Mucosa of rectum (tissue), 2 donors: ENCODE results near the gene PTPN22.

Experiments
- H3K27ac ChIP-seq, 2 donors: one replicate each; pipeline ENCODE4 v1.7.0; 2013; ENCODE audit warnings: inconsistent platforms in 2 of 2, low read depth in 2 of 2, low read length in 2 of 2
- H3K27me3 ChIP-seq, 2 donors: one replicate each; pipeline ENCODE4 v1.7.0; 2013; ENCODE audit warnings: low read length in 2 of 2; ENCODE audit not compliant: control insufficient read depth in 2 of 2, insufficient read depth in 2 of 2
- H3K36me3 ChIP-seq, 2 donors: one replicate each; pipeline ENCODE4 v1.7.0; 2013; ENCODE audit warnings: low read length in 2 of 2; ENCODE audit not compliant: control insufficient read depth in 2 of 2, insufficient read depth in 2 of 2
- H3K4me1 ChIP-seq, 2 donors: one replicate each; pipeline ENCODE4 v1.7.0; 2013; ENCODE audit warnings: low read length in 2 of 2, mild to moderate bottlenecking in 1 of 2; ENCODE audit not compliant: control insufficient read depth in 2 of 2, insufficient read depth in 2 of 2
- H3K4me3 ChIP-seq, 2 donors: one replicate each; pipeline ENCODE4 v1.7.0; 2013; ENCODE audit warnings: low read length in 2 of 2
- H3K9ac ChIP-seq, 2 donors: one replicate each; pipeline ENCODE4 v1.7.0; 2013; ENCODE audit warnings: low read length in 2 of 2, low read depth in 1 of 2, mild to moderate bottlenecking in 1 of 2
- H3K9me3 ChIP-seq, 2 donors: one replicate each; pipeline ENCODE4 v1.7.0; 2013; ENCODE audit warnings: low read length in 2 of 2; ENCODE audit not compliant: control insufficient read depth in 2 of 2
- donor health status: healthy.
- donor health status: Normal muscosa, but diverticular disease.

PTPN22 gene

GRCh38 chr1:113904293-113904673, 32.8 kb upstream of the PTPN22 start:
- Histone ChIP-seq H3K4me1 (peaks cover 26 to 29% of the 10 kb centered on the region in 2 donors), H3K9ac (peak overlapping the region; percentile 82 to 86)

DNA sequence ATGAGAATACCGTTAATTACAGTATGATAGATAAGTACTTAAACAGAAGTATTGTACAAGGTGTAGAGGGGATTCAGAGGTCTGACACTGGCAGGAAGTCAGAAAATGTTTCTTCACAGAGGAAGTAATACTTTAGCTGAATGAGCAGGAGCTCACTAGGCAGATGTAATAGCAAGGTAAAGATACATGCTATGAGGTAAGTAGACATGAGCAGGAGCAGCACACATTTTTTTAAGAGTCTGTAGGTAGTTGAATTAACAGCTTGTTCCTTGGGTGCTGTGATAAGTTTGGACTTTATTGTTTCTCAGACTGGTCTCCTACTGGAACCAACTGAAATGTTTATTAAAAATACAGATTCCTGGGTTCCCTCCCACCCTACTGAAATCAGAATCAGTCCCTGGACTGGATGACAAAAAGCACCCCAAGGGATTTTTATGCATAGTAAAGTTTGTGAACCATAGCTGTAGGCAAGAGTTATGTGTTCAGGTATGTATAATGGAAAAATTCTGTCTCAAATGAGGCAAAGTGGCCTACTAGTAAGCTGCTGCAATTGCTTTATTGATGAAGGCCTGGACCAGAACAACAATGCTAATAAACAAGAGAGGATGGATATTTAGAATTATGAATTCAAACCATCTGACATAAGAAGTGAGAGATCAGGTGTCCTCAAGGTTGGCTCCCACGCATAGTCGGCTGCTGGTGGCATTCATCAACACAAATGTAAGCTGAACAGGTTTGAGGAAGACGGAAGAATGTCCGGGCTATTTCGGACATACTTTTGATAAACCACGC, 32.2 kb upstream of the PTPN22 start:
- Histone ChIP-seq H3K36me3 (peaks cover 13 to 33% of the 10 kb centered on the region in 2 donors), H3K9me3 (no peaks in the 10 kb centered on the region), H3K9ac (peak overlapping the region; percentile 82 to 86), H3K4me3 (peak overlapping the region; percentile 75 to 96), H3K27me3 (no peaks in the 10 kb centered on the region), H3K27ac (peak overlapping the region; percentile 93 to 94), H3K4me1 (peaks cover 26 to 29% of the 10 kb centered on the region in 2 donors)

More at GRCh38 chr1:113904293-113904673, 32.8 kb upstream of the PTPN22 start:
- Histone ChIP-seq H3K36me3 (peaks cover 9 to 32% of the 10 kb centered on the region in 2 donors), H3K27me3 (no peaks in the 10 kb centered on the region), H3K27ac (peak overlapping the region; percentile 93 to 94), H3K4me3 (peak overlapping the region; percentile 75 to 96), H3K9me3 (no peaks in the 10 kb centered on the region)

- Histone ChIP-seq H3K27me3 (no peaks in the 10 kb centered on the region), H3K36me3 (peaks cover 21 to 44% of the 10 kb centered on the region in 2 donors), H3K9me3 (no peaks in the 10 kb centered on the region), H3K4me3 (no peak overlapping the region), H3K27ac (peak overlapping the region; percentile 72 to 81), H3K9ac (peak overlapping the region in 1 of 2 donors; percentile 17), H3K4me1 (peaks cover 26 to 29% of the 10 kb centered on the region in 2 donors)
Observed at GRCh38 chr1:113901191-113901590, 29.7 kb upstream of the PTPN22 start.

DNA sequence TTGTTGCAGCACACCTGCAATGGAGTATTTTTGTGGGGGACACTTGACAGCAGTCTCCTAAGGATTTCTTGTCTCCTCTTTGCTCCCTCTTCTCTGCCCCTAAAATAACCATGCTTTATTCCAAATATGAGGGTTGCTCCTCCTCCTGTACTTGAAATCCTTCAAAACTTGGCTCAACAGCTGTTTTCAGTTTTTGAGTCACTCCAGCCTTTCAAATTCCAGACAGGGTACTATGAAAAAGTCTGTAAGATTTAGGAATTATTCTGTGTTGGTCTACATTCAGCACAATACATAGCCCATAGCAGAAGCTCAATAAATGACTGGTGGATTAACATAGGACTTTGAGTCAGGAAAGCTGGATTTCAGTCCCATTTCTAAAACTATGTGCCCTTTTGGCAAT, 27.6 kb upstream of the PTPN22 start:
- Histone ChIP-seq H3K9me3 (no peaks in the 10 kb centered on the region), H3K4me3 (no peak overlapping the region), H3K27ac (no peak overlapping the region), H3K36me3 (peaks cover 35 to 63% of the 10 kb centered on the region in 2 donors), H3K4me1 (peaks cover 24 to 25% of the 10 kb centered on the region in 2 donors), H3K27me3 (no peaks in the 10 kb centered on the region), H3K9ac (no peak overlapping the region)

GRCh38 chr1:113898241-113898814, 26.8 kb upstream of the PTPN22 start:
- Histone ChIP-seq H3K9ac (no peak overlapping the region), H3K27ac (no peak overlapping the region), H3K4me3 (no peak overlapping the region), H3K9me3 (no peaks in the 10 kb centered on the region), H3K27me3 (no peaks in the 10 kb centered on the region), H3K36me3 (peaks cover 35 to 63% of the 10 kb centered on the region in 2 donors), H3K4me1 (peaks cover 16 to 18% of the 10 kb centered on the region in 2 donors)

- Histone ChIP-seq H3K36me3 (peaks cover 35 to 56% of the 10 kb centered on the region in 2 donors), H3K4me3 (no peak overlapping the region), H3K27me3 (no peaks in the 10 kb centered on the region), H3K9me3 (no peaks in the 10 kb centered on the region), H3K4me1 (peaks cover 6% of the 10 kb centered on the region in 2 donors), H3K27ac (no peak overlapping the region), H3K9ac (no peak overlapping the region)
Observed at GRCh38 chr1:113895961-113896360, 24.4 kb upstream of the PTPN22 start.

DNA sequence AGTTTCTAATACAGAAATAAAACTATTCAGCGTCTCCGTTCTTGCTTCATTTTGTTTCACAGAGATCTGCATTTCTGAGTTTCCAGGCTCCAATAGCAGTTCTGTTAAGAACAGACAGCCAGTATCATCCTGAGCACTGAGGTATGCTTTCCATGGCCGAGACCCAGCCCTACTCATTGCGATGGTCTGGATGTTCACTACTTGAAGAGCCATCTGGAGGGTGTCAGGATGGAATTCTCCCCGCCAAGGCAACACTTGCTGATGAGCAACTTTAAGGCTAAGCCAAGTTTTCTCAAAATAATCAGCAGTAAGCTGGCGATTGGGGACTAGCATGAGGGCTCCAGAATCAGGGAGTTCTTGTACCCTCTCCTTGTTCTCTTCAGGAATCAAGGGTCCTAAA, 23.6 kb upstream of the PTPN22 start:
- no peak overlapping the region for H3K9ac ChIP-seq
- no peaks in the 10 kb centered on the region for H3K9me3 ChIP-seq
- H3K4me1 ChIP-seq, result peaks cover 6% of the 10 kb centered on the region in 2 donors
- no peaks in the 10 kb centered on the region for H3K27me3 ChIP-seq
- no peak overlapping the region for H3K27ac ChIP-seq
- H3K36me3 ChIP-seq, result peaks cover 33 to 51% of the 10 kb centered on the region in 2 donors
- H3K4me3 ChIP-seq, result no peak overlapping the region

DNA sequence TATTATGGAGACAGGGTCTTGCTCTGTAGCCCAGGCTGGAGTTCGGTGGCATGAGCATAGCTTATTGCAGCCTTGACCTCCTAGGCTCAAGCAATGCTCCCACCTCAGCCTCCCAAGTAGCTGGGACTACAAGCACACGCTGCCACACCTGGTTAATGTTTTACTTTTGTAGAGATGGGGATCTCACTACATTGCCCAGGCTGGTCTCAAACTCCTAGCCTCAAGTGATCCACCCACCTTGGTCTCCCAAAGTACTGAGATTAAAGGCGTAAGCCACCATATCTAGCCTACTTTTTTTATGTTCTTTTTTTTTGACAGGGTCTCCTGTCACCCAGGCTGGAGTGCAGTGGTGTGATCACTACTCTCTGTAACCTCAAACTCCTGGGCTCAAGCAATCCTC, 21.8 kb upstream of the PTPN22 start:
- Histone ChIP-seq H3K27me3 (no peaks in the 10 kb centered on the region), H3K36me3 (peaks cover 19 to 34% of the 10 kb centered on the region in 2 donors), H3K9ac (no peak overlapping the region), H3K27ac (no peak overlapping the region), H3K4me3 (no peak overlapping the region), H3K4me1 (peaks cover 6 to 10% of the 10 kb centered on the region in 2 donors), H3K9me3 (no peaks in the 10 kb centered on the region)

DNA sequence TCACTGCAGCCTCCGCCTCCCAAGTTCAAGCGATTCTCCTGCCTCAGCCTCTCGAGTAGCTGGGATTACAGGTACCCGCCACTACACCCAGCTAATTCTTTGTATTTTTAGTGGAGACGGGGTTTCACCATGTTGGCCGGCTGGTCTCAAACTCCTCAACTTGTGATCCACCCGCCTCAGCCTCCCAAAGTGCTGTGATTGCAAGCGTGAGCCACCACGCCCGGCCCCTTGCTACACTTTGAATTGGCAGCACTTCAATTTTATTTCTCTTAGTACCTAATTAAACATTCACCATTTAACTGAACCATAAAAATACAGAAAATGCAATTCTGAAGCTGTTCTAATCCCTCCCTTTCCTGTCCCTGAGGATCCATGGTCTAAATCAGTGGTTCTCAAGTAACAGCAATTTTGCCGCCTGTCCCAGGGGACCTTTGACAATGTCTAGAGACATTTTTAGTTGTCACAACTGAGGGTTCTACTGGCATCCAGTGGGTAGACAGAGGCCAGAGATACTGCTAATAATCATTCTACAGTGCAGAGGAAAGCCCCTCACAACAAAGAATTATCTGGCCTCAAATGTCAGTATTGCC, 20.2 kb upstream of the PTPN22 start:
- Histone ChIP-seq H3K9me3 (no peaks in the 10 kb centered on the region), H3K27me3 (no peaks in the 10 kb centered on the region), H3K4me3 (no peak overlapping the region), H3K36me3 (peaks cover 16 to 23% of the 10 kb centered on the region in 2 donors), H3K4me1 (peaks cover 6 to 16% of the 10 kb centered on the region in 2 donors), H3K9ac (no peak overlapping the region), H3K27ac (no peak overlapping the region)

- Histone ChIP-seq H3K9ac (no peak overlapping the region), H3K4me1 (peaks cover 6 to 20% of the 10 kb centered on the region in 2 donors), H3K36me3 (peaks cover 10 to 15% of the 10 kb centered on the region in 2 donors), H3K9me3 (no peaks in the 10 kb centered on the region), H3K27me3 (no peaks in the 10 kb centered on the region), H3K27ac (no peak overlapping the region), H3K4me3 (no peak overlapping the region)
Observed at GRCh38 chr1:113890816-113891215, 19.3 kb upstream of the PTPN22 start.
